IMR-90 (cell line): Measurements from ENCODE around the gene COL6A5.

ENCODE experiments used
- BHLHE40 ChIP-seq: fragments of 150-350 bp; IDR thresholded peaks from 2 replicates; pipeline ENCODE4 v1.6.1; 2016; ENCODE audit warnings: mild to moderate bottlenecking, low read depth, low read length
- CHD1 ChIP-seq: IDR thresholded peaks from 2 replicates; pipeline ENCODE4 v1.6.1; 2012; ENCODE audit warnings: low read depth, low read length, improper control_type of control experiment
- FOS ChIP-seq: fragments of 150-350 bp; IDR thresholded peaks from 2 replicates; pipeline ENCODE4 v1.6.1; 2016; ENCODE audit warnings: low read depth, low read length
- MXI1 ChIP-seq: IDR thresholded peaks from 2 replicates; pipeline ENCODE4 v1.6.1; 2012; ENCODE audit warnings: low read depth, mild to moderate bottlenecking, low read length, moderate library complexity, borderline replicate concordance
- NFE2L2 ChIP-seq: fragments of 150-350 bp; IDR thresholded peaks from 2 replicates; pipeline ENCODE4 v1.6.1; 2016; ENCODE audit warnings: low read depth, mild to moderate bottlenecking, low read length
- POLR2A ChIP-seq: IDR thresholded peaks from 2 replicates; pipeline ENCODE4 v1.6.1; 2012; ENCODE audit warnings: mild to moderate bottlenecking, low read depth, low read length
- RAD21 ChIP-seq: IDR thresholded peaks from 2 replicates; pipeline ENCODE4 v1.6.1; 2012; ENCODE audit warnings: low read length, improper control_type of control experiment
- RCOR1 ChIP-seq: IDR thresholded peaks from 2 replicates; pipeline ENCODE4 v1.6.1; 2012; ENCODE audit warnings: mild to moderate bottlenecking, low read length, improper control_type of control experiment; ENCODE audit not compliant: insufficient replicate concordance
- RFX5 ChIP-seq: IDR thresholded peaks from 2 replicates; pipeline ENCODE4 v1.8.0; 2012; ENCODE audit warnings: low read depth, mild to moderate bottlenecking, low read length, moderate library complexity
- SMC3 ChIP-seq: fragments of 150-350 bp; IDR thresholded peaks from 2 replicates; pipeline ENCODE4 v1.6.1; 2016; ENCODE audit warnings: low read depth, mild to moderate bottlenecking, antibody characterized with exemption, low read length, moderate library complexity
- TF ChIP-seq, protein P1 (sequence below): conservative IDR thresholded peaks from 2 replicates; pipeline ENCODE4 v1.5.1; 2012; ENCODE audit warnings: mild to moderate bottlenecking, low read depth, low read length, improper control_type of control experiment

DNA sequence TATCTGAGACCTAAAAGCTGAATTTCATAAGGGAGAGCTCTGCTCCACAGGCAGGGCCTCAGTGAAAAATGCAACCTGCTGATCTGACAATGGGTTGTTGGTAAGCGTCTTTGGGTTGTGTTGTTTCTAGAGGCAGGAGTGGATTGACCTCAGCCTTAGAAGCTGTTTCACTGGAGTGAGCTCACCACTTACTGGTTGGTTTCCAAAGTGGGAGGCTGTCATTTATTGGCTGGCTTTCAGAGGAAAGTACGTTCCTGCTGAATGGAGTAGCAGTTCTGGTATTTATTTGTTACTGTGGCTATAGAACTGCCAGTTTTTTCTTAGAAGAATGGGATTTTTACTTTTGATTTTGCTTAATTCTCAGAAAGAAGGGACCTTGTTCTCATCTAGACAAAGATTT lies 29.3 kb upstream of the COL6A5 start:
- TF ChIP-seq RCOR1 (no peak), NFE2L2 (no peak), POLR2A (no peak), RAD21 (no peak), MXI1 (no peak), FOS (no peak), RFX5 (no peak), BHLHE40 (no peak), SMC3 (no peak), CHD1 (no peak)
- TF ChIP-seq, protein P1, sequence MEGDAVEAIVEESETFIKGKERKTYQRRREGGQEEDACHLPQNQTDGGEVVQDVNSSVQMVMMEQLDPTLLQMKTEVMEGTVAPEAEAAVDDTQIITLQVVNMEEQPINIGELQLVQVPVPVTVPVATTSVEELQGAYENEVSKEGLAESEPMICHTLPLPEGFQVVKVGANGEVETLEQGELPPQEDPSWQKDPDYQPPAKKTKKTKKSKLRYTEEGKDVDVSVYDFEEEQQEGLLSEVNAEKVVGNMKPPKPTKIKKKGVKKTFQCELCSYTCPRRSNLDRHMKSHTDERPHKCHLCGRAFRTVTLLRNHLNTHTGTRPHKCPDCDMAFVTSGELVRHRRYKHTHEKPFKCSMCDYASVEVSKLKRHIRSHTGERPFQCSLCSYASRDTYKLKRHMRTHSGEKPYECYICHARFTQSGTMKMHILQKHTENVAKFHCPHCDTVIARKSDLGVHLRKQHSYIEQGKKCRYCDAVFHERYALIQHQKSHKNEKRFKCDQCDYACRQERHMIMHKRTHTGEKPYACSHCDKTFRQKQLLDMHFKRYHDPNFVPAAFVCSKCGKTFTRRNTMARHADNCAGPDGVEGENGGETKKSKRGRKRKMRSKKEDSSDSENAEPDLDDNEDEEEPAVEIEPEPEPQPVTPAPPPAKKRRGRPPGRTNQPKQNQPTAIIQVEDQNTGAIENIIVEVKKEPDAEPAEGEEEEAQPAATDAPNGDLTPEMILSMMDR: no peak
